Measurements from ENCODE around the gene SUB1.

SUB1 gene

DNA sequence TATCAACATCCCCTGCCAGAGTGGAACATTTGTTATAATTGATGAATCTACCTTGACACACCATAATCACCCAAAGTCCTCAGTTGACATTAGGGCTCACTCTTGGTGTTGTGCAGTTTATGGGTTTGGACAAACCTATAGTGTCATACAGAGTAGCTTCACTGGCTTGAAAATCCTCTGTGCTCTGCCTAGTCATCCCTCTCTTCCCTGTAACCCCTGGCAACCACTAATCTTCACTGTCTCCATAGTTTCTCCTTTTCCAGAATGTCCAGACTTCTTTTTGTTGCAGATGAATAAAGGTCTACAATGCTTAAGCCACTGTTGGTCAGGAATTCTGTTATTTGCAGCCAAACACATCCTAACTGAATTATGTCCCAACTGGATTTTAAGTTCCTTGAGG lies 22.5 kb upstream of the SUB1 start:
- H3K4me2 ChIP-seq (ENCODE audit: low read depth, low read length): no peak overlapping the region
- no peak overlapping the region for H3K4me3 ChIP-seq (ENCODE audit: low read length)
- H2AFZ ChIP-seq (ENCODE audit: low read length): no peak overlapping the region
- H3K79me2 ChIP-seq (ENCODE audit: low read length): peaks cover 9% of the 10 kb centered on the region; the same call in 1 of the 2 replicates
- H3K9me3 ChIP-seq (replicated peaks; ENCODE audit: insufficient read depth, low read length): no peaks in the 10 kb centered on the region
- no peaks in the 10 kb centered on the region for H3K9me2 ChIP-seq (replicated peaks; ENCODE audit: insufficient read depth, low read length)
- no peak overlapping the region for H3K9ac ChIP-seq (ENCODE audit: low read length)
- no peaks in the 10 kb centered on the region for H4K20me1 ChIP-seq (ENCODE audit: insufficient read depth, low read length)
- no peak overlapping the region for H3K27ac ChIP-seq (ENCODE audit: low read length)
- no peaks in the 10 kb centered on the region for H3K4me1 ChIP-seq (ENCODE audit: low read length)
- no peaks in the 10 kb centered on the region for H3F3A ChIP-seq (ENCODE audit: insufficient read depth, low read length)
- TF ChIP-seq, protein P1, sequence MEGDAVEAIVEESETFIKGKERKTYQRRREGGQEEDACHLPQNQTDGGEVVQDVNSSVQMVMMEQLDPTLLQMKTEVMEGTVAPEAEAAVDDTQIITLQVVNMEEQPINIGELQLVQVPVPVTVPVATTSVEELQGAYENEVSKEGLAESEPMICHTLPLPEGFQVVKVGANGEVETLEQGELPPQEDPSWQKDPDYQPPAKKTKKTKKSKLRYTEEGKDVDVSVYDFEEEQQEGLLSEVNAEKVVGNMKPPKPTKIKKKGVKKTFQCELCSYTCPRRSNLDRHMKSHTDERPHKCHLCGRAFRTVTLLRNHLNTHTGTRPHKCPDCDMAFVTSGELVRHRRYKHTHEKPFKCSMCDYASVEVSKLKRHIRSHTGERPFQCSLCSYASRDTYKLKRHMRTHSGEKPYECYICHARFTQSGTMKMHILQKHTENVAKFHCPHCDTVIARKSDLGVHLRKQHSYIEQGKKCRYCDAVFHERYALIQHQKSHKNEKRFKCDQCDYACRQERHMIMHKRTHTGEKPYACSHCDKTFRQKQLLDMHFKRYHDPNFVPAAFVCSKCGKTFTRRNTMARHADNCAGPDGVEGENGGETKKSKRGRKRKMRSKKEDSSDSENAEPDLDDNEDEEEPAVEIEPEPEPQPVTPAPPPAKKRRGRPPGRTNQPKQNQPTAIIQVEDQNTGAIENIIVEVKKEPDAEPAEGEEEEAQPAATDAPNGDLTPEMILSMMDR (IDR thresholded peaks at IDR 0.05; ENCODE audit: low read length): no peak
- TF ChIP-seq EZH2phosphoT487 (IDR thresholded peaks at IDR 0.05; ENCODE audit: low read length): no peak
- no peaks in the 10 kb centered on the region for H3K27me3 ChIP-seq (replicated peaks; ENCODE audit: insufficient read depth, low read length)
- 0 out of 2 replicates have a peak, but pooled peaks cover 4% of the 10 kb centered on the region for H3K36me3 ChIP-seq (replicated peaks; ENCODE audit: insufficient read depth, low read length)
- no peak for DNase-seq

DNA sequence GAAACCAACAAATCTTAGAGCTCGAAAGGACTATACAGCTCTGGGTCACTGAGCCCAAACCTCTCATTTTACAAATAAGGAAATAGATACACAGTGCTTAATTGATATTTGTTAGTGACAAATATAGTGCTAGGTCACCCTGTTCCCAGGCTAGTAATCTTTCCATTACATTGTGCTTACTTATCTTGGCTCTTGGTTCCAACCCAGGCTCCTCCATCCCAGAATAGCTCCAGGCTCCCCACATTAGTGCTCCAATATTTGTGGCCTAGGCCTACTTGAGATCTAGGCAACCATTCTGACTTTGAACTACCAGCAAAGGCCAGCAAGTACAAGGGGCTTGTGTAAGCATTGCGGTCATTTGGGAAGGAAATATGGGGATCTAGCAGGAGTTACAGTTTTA lies 21.7 kb upstream of the SUB1 start:
- no peak overlapping the region for H3K4me3 ChIP-seq (ENCODE audit: low read length)
- H3K4me2 ChIP-seq (ENCODE audit: low read depth, low read length): no peak overlapping the region
- H4K20me1 ChIP-seq (ENCODE audit: insufficient read depth, low read length): no peaks in the 10 kb centered on the region
- DNase-seq: no peak
- no peak for TF ChIP-seq EZH2phosphoT487 (IDR thresholded peaks at IDR 0.05; ENCODE audit: low read length)
- TF ChIP-seq EZH2 (optimal IDR thresholded peaks at IDR 0.05; ENCODE audit: low read depth, low read length): no peak
- TF ChIP-seq, protein P1 (IDR thresholded peaks at IDR 0.05; ENCODE audit: low read length): no peak
- no peaks in the 10 kb centered on the region for H3K9me3 ChIP-seq (replicated peaks; ENCODE audit: insufficient read depth, low read length)
- H3K27ac ChIP-seq (ENCODE audit: low read length): no peak overlapping the region
- H2AFZ ChIP-seq (ENCODE audit: low read length): no peak overlapping the region
- no peaks in the 10 kb centered on the region for H3F3A ChIP-seq (ENCODE audit: insufficient read depth, low read length)
- H3K36me3 ChIP-seq (replicated peaks; ENCODE audit: insufficient read depth, low read length): 0 out of 2 replicates have a peak, but pooled peaks cover 4% of the 10 kb centered on the region
- H3K27me3 ChIP-seq (replicated peaks; ENCODE audit: insufficient read depth, low read length): no peaks in the 10 kb centered on the region
- H3K9ac ChIP-seq (ENCODE audit: low read length): no peak overlapping the region
- peaks cover 9% of the 10 kb centered on the region; the same call in 1 of the 2 replicates for H3K79me2 ChIP-seq (ENCODE audit: low read length)
- no peaks in the 10 kb centered on the region for H3K9me2 ChIP-seq (replicated peaks; ENCODE audit: insufficient read depth, low read length)
- no peaks in the 10 kb centered on the region for H3K4me1 ChIP-seq (ENCODE audit: low read length)

DNA sequence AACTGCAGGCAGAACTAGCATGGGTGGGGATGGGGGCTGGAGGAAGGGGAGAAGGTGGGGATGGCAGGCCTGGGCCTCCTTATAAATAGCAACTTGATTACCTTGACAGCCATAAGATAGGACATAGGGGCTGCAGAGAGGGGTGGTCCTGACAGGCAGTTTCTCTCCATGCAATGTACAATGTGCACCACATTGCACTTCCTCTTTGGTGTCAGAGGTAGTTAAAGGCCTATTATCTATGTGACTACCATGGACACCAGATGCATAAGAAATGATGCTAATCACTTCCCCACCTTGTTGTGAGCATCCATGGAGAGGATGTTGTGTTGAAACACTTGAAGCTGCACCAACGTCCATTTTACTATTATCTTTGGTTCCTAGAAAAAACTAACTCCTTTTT lies 20.2 kb upstream of the SUB1 start:
- H3K27ac ChIP-seq (ENCODE audit: low read length): no peak overlapping the region
- peaks cover 3% of the 10 kb centered on the region for H3K4me1 ChIP-seq (ENCODE audit: low read length)
- no peaks in the 10 kb centered on the region for H3K27me3 ChIP-seq (replicated peaks; ENCODE audit: insufficient read depth, low read length)
- H3K36me3 ChIP-seq (replicated peaks; ENCODE audit: insufficient read depth, low read length): 0 out of 2 replicates have a peak, but pooled peaks cover 3% of the 10 kb centered on the region
- no peak overlapping the region for H3K9ac ChIP-seq (ENCODE audit: low read length)
- DNase-seq: no peak
- no peak overlapping the region for H2AFZ ChIP-seq (ENCODE audit: low read length)
- H3K4me3 ChIP-seq (ENCODE audit: low read length): no peak overlapping the region
- no peak overlapping the region for H3K4me2 ChIP-seq (ENCODE audit: low read depth, low read length)
- no peaks in the 10 kb centered on the region for H3K9me3 ChIP-seq (replicated peaks; ENCODE audit: insufficient read depth, low read length)
- TF ChIP-seq EZH2 (optimal IDR thresholded peaks at IDR 0.05; ENCODE audit: low read depth, low read length): no peak
- TF ChIP-seq, protein P1 (IDR thresholded peaks at IDR 0.05; ENCODE audit: low read length): no peak
- TF ChIP-seq EZH2phosphoT487 (IDR thresholded peaks at IDR 0.05; ENCODE audit: low read length): no peak
- H4K20me1 ChIP-seq (ENCODE audit: insufficient read depth, low read length): no peaks in the 10 kb centered on the region
- H3K79me2 ChIP-seq (ENCODE audit: low read length): peaks cover 17% of the 10 kb centered on the region
- H3K9me2 ChIP-seq (replicated peaks; ENCODE audit: insufficient read depth, low read length): no peaks in the 10 kb centered on the region
- no peaks in the 10 kb centered on the region for H3F3A ChIP-seq (ENCODE audit: insufficient read depth, low read length)
